IgD-negative memory B cell (primary cell): ENCODE data around the gene CD163L1. TPM values are rescaled to one million over a fixed set of nuclear protein-coding genes. Genes with fewer than 3 reads are reported as not detected.
A peak's percentile ranks its signal among the peaks of the same experiment; 100 is the strongest.

Source experiments
- H3K27ac Mint-ChIP-seq, 3 donors: one replicate each; pipeline ENCODE4 v1.8.0; 2020 to 2022; ENCODE audit warnings: mild to moderate bottlenecking in 3 of 3, mixed read lengths in 3 of 3, moderate library complexity in 1 of 3
- H3K27me3 Mint-ChIP-seq: one replicate; pipeline ENCODE4 v1.8.0; 2021; ENCODE audit warnings: mixed read lengths
- H3K36me3 Mint-ChIP-seq: one replicate; pipeline ENCODE4 v1.8.0; 2020; ENCODE audit warnings: mild to moderate bottlenecking, mixed read lengths
- H3K4me1 Mint-ChIP-seq, 3 donors: one replicate each; pipeline ENCODE4 v1.8.0; 2020 to 2022; ENCODE audit warnings: mixed read lengths in 3 of 3, mild to moderate bottlenecking in 1 of 3
- H3K4me3 Mint-ChIP-seq, 4 donors: one replicate each; pipeline ENCODE4 v1.8.0; 2020 to 2022; ENCODE audit warnings: mild to moderate bottlenecking in 4 of 4, mixed read lengths in 4 of 4, moderate library complexity in 3 of 4
- H3K9me3 Mint-ChIP-seq, 3 donors: one replicate each; pipeline ENCODE4 v1.8.0; 2020 to 2021; ENCODE audit warnings: mixed read lengths in 3 of 3, mild to moderate bottlenecking in 1 of 3
- polyA plus RNA-seq: library from polyadenylated mRNA; unstranded; fragments of 300-500 nt; fragmentation: Illumina TruSeq; gene quantifications from one replicate; pipeline ENCODE4 v1.2.3, GENCODE V29; 2021

CD163L1 gene
- polyA plus RNA-seq: not detected

- H3K4me1 Mint-ChIP-seq: peaks cover 0 to 2% (median 0%) of the 10 kb centered on the region in 3 donors
- no peaks in the 10 kb centered on the region for H3K36me3 Mint-ChIP-seq
- no peak within 1 kb of the TSS for H3K4me3 Mint-ChIP-seq
- H3K27me3 Mint-ChIP-seq: peaks cover 17% of the 10 kb centered on the region
- no peak within 1 kb of the TSS for H3K27ac Mint-ChIP-seq
- H3K9me3 Mint-ChIP-seq: peaks cover 0 to 5% (median 0%) of the 10 kb centered on the region in 3 donors
Measured at GRCh38 chr12:7444076-7444475, at the start of gene CD163L1. TSS of gene CD163L1 (minus strand) at chr12:7444153. CDS start at chr12:7444127, 26 bp downstream.

GRCh38 chr12:7493006-7493405, 49.1 kb upstream of the CD163L1 start:
- H3K27me3 Mint-ChIP-seq: peaks cover 2% of the 10 kb centered on the region
- H3K4me1 Mint-ChIP-seq: no peaks in the 10 kb centered on the region
- H3K9me3 Mint-ChIP-seq: peaks cover 3 to 5% (median 4%) of the 10 kb centered on the region in 3 donors
- H3K36me3 Mint-ChIP-seq: peaks cover 1% of the 10 kb centered on the region
- H3K4me3 Mint-ChIP-seq: no peak overlapping the region
- no peak overlapping the region for H3K27ac Mint-ChIP-seq

- no peaks in the 10 kb centered on the region for H3K4me1 Mint-ChIP-seq
- H3K4me3 Mint-ChIP-seq: no peak overlapping the region
- no peaks in the 10 kb centered on the region for H3K9me3 Mint-ChIP-seq
- H3K27me3 Mint-ChIP-seq: peaks cover 9% of the 10 kb centered on the region
- no peaks in the 10 kb centered on the region for H3K36me3 Mint-ChIP-seq
- H3K27ac Mint-ChIP-seq: no peak overlapping the region
Measured at GRCh38 chr12:7486512-7486911, 42.6 kb upstream of the CD163L1 start.

- Mint-ChIP-seq H3K9me3 (no peaks in the 10 kb centered on the region), H3K36me3 (no peaks in the 10 kb centered on the region), H3K4me3 (no peak overlapping the region), H3K27me3 (peaks cover 9% of the 10 kb centered on the region), H3K4me1 (no peaks in the 10 kb centered on the region), H3K27ac (no peak overlapping the region)
Measured at GRCh38 chr12:7485095-7485494, 41.1 kb upstream of the CD163L1 start.

- no peaks in the 10 kb centered on the region for H3K4me1 Mint-ChIP-seq
- H3K27ac Mint-ChIP-seq: no peak overlapping the region
- H3K9me3 Mint-ChIP-seq: no peaks in the 10 kb centered on the region
- no peaks in the 10 kb centered on the region for H3K36me3 Mint-ChIP-seq
- H3K27me3 Mint-ChIP-seq: peaks cover 9% of the 10 kb centered on the region
- no peak overlapping the region for H3K4me3 Mint-ChIP-seq
Measured at GRCh38 chr12:7483343-7483742, 39.4 kb upstream of the CD163L1 start.

GRCh38 chr12:7479771-7480170, 35.8 kb upstream of the CD163L1 start:
- no peaks in the 10 kb centered on the region for H3K4me1 Mint-ChIP-seq
- H3K36me3 Mint-ChIP-seq: no peaks in the 10 kb centered on the region
- H3K4me3 Mint-ChIP-seq: no peak overlapping the region
- H3K27ac Mint-ChIP-seq: no peak overlapping the region
- peaks cover 4% of the 10 kb centered on the region for H3K27me3 Mint-ChIP-seq
- peaks cover 0 to 3% (median 0%) of the 10 kb centered on the region in 3 donors for H3K9me3 Mint-ChIP-seq

- H3K4me1 Mint-ChIP-seq: no peaks in the 10 kb centered on the region
- no peak overlapping the region for H3K27ac Mint-ChIP-seq
Measured at GRCh38 chr12:7472060-7472459, 28.1 kb upstream of the CD163L1 start.

GRCh38 chr12:7460375-7461259, 16.7 kb upstream of the CD163L1 start:
- H3K4me1 Mint-ChIP-seq: no peaks in the 10 kb centered on the region
- no peaks in the 10 kb centered on the region for H3K9me3 Mint-ChIP-seq
- H3K27me3 Mint-ChIP-seq: peaks cover 6% of the 10 kb centered on the region
- no peak overlapping the region for H3K27ac Mint-ChIP-seq
- H3K4me3 Mint-ChIP-seq: no peak overlapping the region
- H3K36me3 Mint-ChIP-seq: no peaks in the 10 kb centered on the region

More at GRCh38 chr12:7472060-7472459, 28.1 kb upstream of the CD163L1 start:
- Mint-ChIP-seq H3K36me3 (no peaks in the 10 kb centered on the region), H3K27me3 (no peaks in the 10 kb centered on the region), H3K4me3 (no peak overlapping the region), H3K9me3 (peaks cover 8 to 14% (median 11%) of the 10 kb centered on the region in 3 donors)

GRCh38 chr12:7459973-7460372, 16.0 kb upstream of the CD163L1 start:
- peaks cover 1% of the 10 kb centered on the region for H3K27me3 Mint-ChIP-seq

GRCh38 chr12:7451756-7452155, 7.8 kb upstream of the CD163L1 start:
- Mint-ChIP-seq H3K27me3 (no peaks in the 10 kb centered on the region), H3K36me3 (no peaks in the 10 kb centered on the region), H3K4me1 (no peaks in the 10 kb centered on the region), H3K27ac (no peak overlapping the region), H3K4me3 (no peak overlapping the region), H3K9me3 (peaks cover 0 to 8% (median 3%) of the 10 kb centered on the region in 3 donors)

More at GRCh38 chr12:7459973-7460372, 16.0 kb upstream of the CD163L1 start:
- Mint-ChIP-seq H3K36me3 (no peaks in the 10 kb centered on the region), H3K4me3 (no peak overlapping the region), H3K4me1 (no peaks in the 10 kb centered on the region), H3K27ac (no peak overlapping the region), H3K9me3 (no peaks in the 10 kb centered on the region)

GRCh38 chr12:7450667-7451066, 6.7 kb upstream of the CD163L1 start:
- H3K4me1 Mint-ChIP-seq: no peaks in the 10 kb centered on the region
- H3K36me3 Mint-ChIP-seq: no peaks in the 10 kb centered on the region
- H3K9me3 Mint-ChIP-seq: peaks cover 0 to 8% (median 5%) of the 10 kb centered on the region in 3 donors
- H3K27ac Mint-ChIP-seq: no peak overlapping the region
- no peaks in the 10 kb centered on the region for H3K27me3 Mint-ChIP-seq
- no peak overlapping the region for H3K4me3 Mint-ChIP-seq

GRCh38 chr12:7448099-7448498, 4.1 kb upstream of the CD163L1 start:
- no peaks in the 10 kb centered on the region for H3K27me3 Mint-ChIP-seq
- H3K4me3 Mint-ChIP-seq: no peak overlapping the region
- H3K9me3 Mint-ChIP-seq: peaks cover 0 to 3% (median 2%) of the 10 kb centered on the region in 3 donors

GRCh38 chr12:7444537-7444936, 584 bp upstream of the CD163L1 start:
- Mint-ChIP-seq H3K4me3 (no peak overlapping the region), H3K36me3 (no peaks in the 10 kb centered on the region), H3K4me1 (peaks cover 0 to 2% (median 0%) of the 10 kb centered on the region in 3 donors), H3K27ac (no peak overlapping the region), H3K9me3 (peaks cover 0 to 2% (median 0%) of the 10 kb centered on the region in 3 donors), H3K27me3 (peaks cover 12% of the 10 kb centered on the region)

More at GRCh38 chr12:7448099-7448498, 4.1 kb upstream of the CD163L1 start:
- no peaks in the 10 kb centered on the region for H3K4me1 Mint-ChIP-seq
- no peaks in the 10 kb centered on the region for H3K36me3 Mint-ChIP-seq
- no peak overlapping the region for H3K27ac Mint-ChIP-seq

GRCh38 chr12:7441216-7441615, 2.7 kb downstream of the CD163L1 start:
- H3K4me1 Mint-ChIP-seq: peaks cover 0 to 2% (median 0%) of the 10 kb centered on the region in 3 donors
- H3K4me3 Mint-ChIP-seq: no peak overlapping the region
- H3K27ac Mint-ChIP-seq: no peak overlapping the region
- peaks cover 0 to 5% (median 0%) of the 10 kb centered on the region in 3 donors for H3K9me3 Mint-ChIP-seq
- H3K36me3 Mint-ChIP-seq: no peaks in the 10 kb centered on the region
- H3K27me3 Mint-ChIP-seq: peaks cover 26% of the 10 kb centered on the region

GRCh38 chr12:7439579-7440505, 4.1 kb downstream of the CD163L1 start:
- H3K4me1 Mint-ChIP-seq: peaks cover 0 to 2% (median 0%) of the 10 kb centered on the region in 3 donors
- peak overlapping the region in 1 of 4 donors; percentile 42 for H3K4me3 Mint-ChIP-seq
- no peaks in the 10 kb centered on the region for H3K36me3 Mint-ChIP-seq
- H3K9me3 Mint-ChIP-seq: peaks cover 0 to 3% (median 0%) of the 10 kb centered on the region in 3 donors
- peak overlapping the region in 1 of 3 donors; percentile 6 for H3K27ac Mint-ChIP-seq
- peaks cover 26% of the 10 kb centered on the region for H3K27me3 Mint-ChIP-seq
